Bronchial epithelial cell (primary cell): ENCODE measurements around the gene SMDT1. TPM values are rescaled to one million over a fixed set of nuclear protein-coding genes. Genes with fewer than 3 reads are reported as not detected.

Experiments used
- DNase-seq: peaks from one replicate; pipeline ENCODE4 v3.0.0-alpha.2; 2010; ENCODE audit warnings: low read depth
- FAIRE-seq: peaks from 2 replicates; lab custom pipeline; 2011; peaks lifted over from hg19 to GRCh38; lab: Jason Lieb, UNC
- H3K27me3 ChIP-seq: 2 replicates; pipeline ENCODE4 v1.5.1; 2011; ENCODE audit warnings: low read length; ENCODE audit not compliant: control insufficient read depth, insufficient read depth
- H3K36me3 ChIP-seq: 2 replicates; pipeline ENCODE4 v1.5.1; 2011; ENCODE audit warnings: low read length; ENCODE audit not compliant: control insufficient read depth, insufficient read depth
- H3K4me3 ChIP-seq: 2 replicates; pipeline ENCODE4 v1.5.1; 2011; ENCODE audit warnings: mild to moderate bottlenecking, low read depth, low read length, control low read depth
- total RNA-seq: library from RNA; depleted of rRNA; stranded (reverse); fragments of >200 nt; gene quantifications from 2 replicates; pipeline ENCODE4 v1.2.1, GENCODE V29; 2014
- TF ChIP-seq, protein P1 (sequence below): IDR thresholded peaks from 2 replicates; pipeline ENCODE4 v1.5.1; 2011; ENCODE audit warnings: mild to moderate bottlenecking, moderate library complexity, low read length, control low read depth, inconsistent platforms; ENCODE audit not compliant: insufficient read depth, severe bottlenecking

Gene SMDT1
- total RNA-seq, 1 donor from 2014 or later, result 5.5 TPM

DNA sequence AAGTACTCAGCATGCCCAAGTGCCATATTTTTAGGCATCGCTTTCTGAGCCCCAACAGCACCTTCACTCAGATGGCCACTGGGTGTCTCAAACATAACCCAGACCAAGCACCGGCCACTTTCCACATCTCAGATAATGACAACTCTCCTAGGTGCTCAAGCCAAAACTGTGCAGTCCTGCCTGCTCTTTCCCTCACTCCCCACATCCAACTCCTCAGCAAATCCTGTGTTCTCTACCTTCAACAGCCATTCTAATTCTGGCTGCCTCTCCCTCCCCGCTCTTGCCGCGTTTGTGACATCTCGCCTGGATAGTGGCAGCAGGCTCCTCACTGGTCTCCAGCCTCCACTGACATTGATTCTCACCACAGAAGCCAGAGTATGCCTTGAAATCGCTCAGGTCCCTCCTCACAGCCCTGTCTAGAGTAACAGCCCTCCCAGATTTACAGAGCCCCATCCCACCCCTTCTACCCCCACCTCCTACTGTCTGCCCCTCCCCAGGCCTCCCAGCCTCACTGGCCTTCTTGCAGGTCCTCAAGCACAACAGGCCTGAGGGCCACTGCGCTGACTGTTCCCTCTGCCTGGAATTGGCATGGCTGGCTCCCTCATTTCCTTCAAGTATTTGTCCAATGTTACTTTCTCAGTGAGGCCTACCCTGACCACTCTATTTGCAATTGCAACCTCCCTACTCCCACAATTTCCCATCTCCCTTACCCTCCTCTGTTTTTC, 6.7 kb upstream of the SMDT1 start:
- TF ChIP-seq, protein P1, sequence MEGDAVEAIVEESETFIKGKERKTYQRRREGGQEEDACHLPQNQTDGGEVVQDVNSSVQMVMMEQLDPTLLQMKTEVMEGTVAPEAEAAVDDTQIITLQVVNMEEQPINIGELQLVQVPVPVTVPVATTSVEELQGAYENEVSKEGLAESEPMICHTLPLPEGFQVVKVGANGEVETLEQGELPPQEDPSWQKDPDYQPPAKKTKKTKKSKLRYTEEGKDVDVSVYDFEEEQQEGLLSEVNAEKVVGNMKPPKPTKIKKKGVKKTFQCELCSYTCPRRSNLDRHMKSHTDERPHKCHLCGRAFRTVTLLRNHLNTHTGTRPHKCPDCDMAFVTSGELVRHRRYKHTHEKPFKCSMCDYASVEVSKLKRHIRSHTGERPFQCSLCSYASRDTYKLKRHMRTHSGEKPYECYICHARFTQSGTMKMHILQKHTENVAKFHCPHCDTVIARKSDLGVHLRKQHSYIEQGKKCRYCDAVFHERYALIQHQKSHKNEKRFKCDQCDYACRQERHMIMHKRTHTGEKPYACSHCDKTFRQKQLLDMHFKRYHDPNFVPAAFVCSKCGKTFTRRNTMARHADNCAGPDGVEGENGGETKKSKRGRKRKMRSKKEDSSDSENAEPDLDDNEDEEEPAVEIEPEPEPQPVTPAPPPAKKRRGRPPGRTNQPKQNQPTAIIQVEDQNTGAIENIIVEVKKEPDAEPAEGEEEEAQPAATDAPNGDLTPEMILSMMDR, result no peak
- FAIRE-seq (no peak), DNase-seq (no peak)

DNA sequence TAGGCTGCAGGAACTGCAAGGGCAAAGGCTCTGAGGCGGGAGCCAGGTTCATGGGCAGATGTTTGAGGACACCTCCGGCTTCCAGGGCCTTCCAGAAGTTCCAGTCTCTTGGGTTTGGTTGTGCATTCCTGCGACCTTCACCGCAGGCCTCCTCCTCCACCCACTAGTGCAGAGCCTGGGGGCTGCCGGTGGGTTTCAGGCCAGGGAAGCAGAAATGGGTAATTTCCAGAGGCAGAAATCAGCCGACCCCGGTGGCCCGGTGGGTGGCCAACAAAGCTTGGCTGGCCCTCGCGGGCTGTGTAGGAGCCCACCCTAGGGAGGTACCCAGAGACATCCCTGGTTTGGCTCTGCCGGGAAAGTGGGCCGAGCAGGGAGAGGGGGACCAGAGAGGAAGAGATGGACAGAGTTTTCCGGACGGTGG, 5.9 kb upstream of the SMDT1 start:
- Histone ChIP-seq H3K27me3 (no peaks in the 10 kb centered on the region), H3K36me3 (no peaks in the 10 kb centered on the region), H3K4me3 (peak overlapping the region; percentile 54)
- TF ChIP-seq, protein P1, result no peak
- DNase-seq (no peak), FAIRE-seq (no peak)

More for the DNA sequence above, 6.7 kb upstream of the SMDT1 start:
- H3K4me3 ChIP-seq, result no peak overlapping the region
- H3K36me3 ChIP-seq, result peaks cover 4% of the 10 kb centered on the region
- H3K27me3 ChIP-seq, result no peaks in the 10 kb centered on the region

DNA sequence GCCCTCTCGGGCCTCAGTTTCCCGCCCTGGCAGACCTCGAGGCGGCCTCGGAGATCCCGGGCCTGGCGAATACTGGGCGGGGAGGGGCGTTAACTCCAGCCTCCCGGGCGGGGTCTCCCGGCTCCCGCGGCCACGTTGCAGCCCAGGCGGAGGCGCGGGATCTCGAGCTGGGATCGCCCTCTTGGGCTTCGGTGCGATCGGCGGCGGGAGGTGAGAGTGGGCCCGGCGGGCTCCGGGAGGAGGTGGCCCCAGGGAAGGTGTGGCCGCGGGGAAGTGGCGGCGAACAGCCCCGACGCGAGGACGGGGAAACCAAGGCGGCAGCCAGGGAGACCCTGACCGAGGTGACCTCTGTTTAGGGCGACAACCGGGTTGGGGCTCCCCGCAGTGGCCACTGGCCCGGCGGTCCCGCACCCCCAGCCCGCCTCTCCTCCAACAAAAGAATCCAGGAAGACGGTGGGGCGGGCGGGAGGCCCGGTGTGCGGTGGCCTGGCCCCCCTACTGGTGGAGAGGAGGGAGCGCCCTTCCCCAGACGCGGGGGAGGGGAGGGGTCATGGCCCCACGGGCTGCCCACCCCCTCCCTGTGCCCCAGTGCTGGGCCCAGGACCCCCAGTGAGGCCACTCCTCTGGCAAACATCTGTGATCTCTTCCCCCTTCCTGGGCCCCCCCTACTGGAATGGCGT, 5.2 kb upstream of the SMDT1 start, which contains the start of gene PHETA2:
TSS of gene PHETA2 (plus strand) at position 117 of the 680 bp plus-strand sequence. CDS start 3,046 bp downstream, outside the sequence.
- FAIRE-seq (no peak), DNase-seq (no peak)
- TF ChIP-seq, protein P1, result peak; percentile 43
- no peaks in the 10 kb centered on the region for H3K36me3 ChIP-seq
- peak within 1 kb of the TSS; percentile 54 for H3K4me3 ChIP-seq
- no peaks in the 10 kb centered on the region for H3K27me3 ChIP-seq

- no peak for DNase-seq
- TF ChIP-seq, protein P1, result no peak
- H3K4me3 ChIP-seq, result peak overlapping the region; percentile 54
- FAIRE-seq, result no peak
- H3K27me3 ChIP-seq, result no peaks in the 10 kb centered on the region
- H3K36me3 ChIP-seq, result no peaks in the 10 kb centered on the region
Observed at GRCh38 chr22:42074846-42075676, 4.4 kb upstream of the SMDT1 start.

DNA sequence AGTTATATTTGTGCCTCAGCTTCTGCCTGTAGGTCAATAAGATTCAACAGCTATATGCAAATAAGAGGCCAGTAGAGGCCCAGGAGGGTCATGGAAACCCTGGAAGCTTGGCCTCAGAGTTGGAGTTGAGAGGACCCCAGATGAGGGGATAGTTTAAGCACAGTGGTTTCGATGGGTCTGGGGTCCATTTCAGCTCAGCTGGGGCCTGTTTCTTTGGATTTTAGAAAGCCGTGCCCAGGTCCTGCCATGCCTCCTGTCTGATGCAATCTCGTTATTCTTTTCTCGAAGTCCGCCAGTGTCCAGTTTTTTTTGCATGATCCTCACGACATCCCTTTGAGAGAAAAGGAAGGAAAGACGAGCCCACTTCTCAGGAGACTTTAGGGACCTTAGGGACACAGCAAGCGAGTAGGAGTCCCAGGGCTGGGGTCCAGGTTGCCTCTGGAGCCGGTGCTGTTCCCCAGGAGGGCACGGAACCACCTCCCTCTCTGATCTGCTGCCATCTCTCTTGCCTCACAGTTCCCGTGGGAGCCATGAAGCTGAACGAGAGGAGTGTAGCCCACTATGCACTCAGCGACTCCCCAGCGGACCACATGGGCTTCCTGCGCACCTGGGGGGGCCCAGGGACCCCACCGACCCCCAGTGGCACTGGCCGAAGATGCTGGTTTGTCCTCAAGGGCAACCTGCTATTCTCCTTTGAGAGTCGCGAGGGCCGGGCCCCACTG, 2.6 kb upstream of the SMDT1 start:
- Histone ChIP-seq H3K27me3 (no peaks in the 10 kb centered on the region), H3K4me3 (no peak overlapping the region), H3K36me3 (no peaks in the 10 kb centered on the region)
- FAIRE-seq (no peak), DNase-seq (no peak)
- TF ChIP-seq, protein P1, result no peak
